Vagina (tissue), 2 donors: ENCODE results near the gene CCDC134.
A peak's percentile ranks its signal among the peaks of the same experiment; 100 is the strongest.

ENCODE experiments used
- CTCF ChIP-seq, 3 experiments: fragments of 450-650 bp in 2 of 3; fragments of 200-600 bp in 1 of 3; sonication (generic) in 1 of 3; IDR thresholded peaks; one replicate each; pipeline ENCODE4 v1.5.1; 2017 to 2019; ENCODE audit warnings: antibody characterized with exemption in 3 of 3, mild to moderate bottlenecking in 2 of 3, moderate library complexity in 2 of 3
- POLR2A ChIP-seq, 2 donors: fragments of 450-650 bp; IDR thresholded peaks; one replicate each; pipeline ENCODE4 v1.6.1; 2017; ENCODE audit warnings: antibody characterized with exemption in 2 of 2, mild to moderate bottlenecking in 2 of 2, moderate library complexity in 2 of 2
- POLR2AphosphoS5 ChIP-seq, 2 donors: sonication (generic); formaldehyde crosslinking; IDR thresholded peaks; one replicate each; pipeline ENCODE4 v1.9.0; 2017; ENCODE audit warnings: antibody characterized with exemption in 2 of 2, mild to moderate bottlenecking in 2 of 2, low read depth in 1 of 2; ENCODE audit not compliant: insufficient read depth in 1 of 2

GRCh38 chr22:41842996-41843970, 42.8 kb downstream of the CCDC134 start:
- TF ChIP-seq POLR2A (IDR thresholded peaks at IDR 0.05) (no peak), CTCF (IDR thresholded peaks at IDR 0.05) (no peak), POLR2AphosphoS5 (IDR thresholded peaks at IDR 0.05; ENCODE audit: insufficient read depth in 1 of 2, low read depth in 1 of 2) (peak in 1 of 2 donors; percentile 51)
